Measurements from ENCODE around the gene PDZRN4. TPM values are rescaled to one million over a fixed set of nuclear protein-coding genes. Genes with fewer than 3 reads are reported as not detected.
"Not testable (repeated sequence)": the region's sequence is repeated elsewhere in the genome, so short reads cannot be mapped to it uniquely, and the experiment has no call there.

Gene PDZRN4
- total RNA-seq = 10 to 100 TPM in 3 of 8 experiments, 1 to 10 TPM in 2, under 1 TPM in 3; 0.13 to 32.8 (median 5.4) TPM

GRCh38 chr12:41188058-41188840 lies at the start of gene PDZRN4:
Gene PDZRN4 (plus strand): TSS chr12:41188320.
- peak within 1 kb of the TSS; percentile 32 to 40 (median 35) for H3K4me3 ChIP-seq
- 1 to 88% (median 29%) methylated on average over 2 to 25 of the region's 67 CpGs; no CpG with 5 or more reads in 4 of the 10 experiments for WGBS, 10 experiments
- in situ Hi-C loops (cut with MboI; ENCODE audit: low pct_unique_long_range_greater_than_20kb in 2 of 9, low sequenced_read_pairs in 9 of 9, unreplicated experiment in 9 of 9) = no loop called here
- H3K4me1 ChIP-seq (replicated peaks in 1 of 2) = peaks cover 0 to 3% of the 10 kb centered on the region in 2 donors
- peak in 7 of 8 experiments; percentile 35 to 86 (median 79) for ATAC-seq (replicated peaks in 6 of 8)
- no peak within 1 kb of the TSS for H3K27ac ChIP-seq

GRCh38 chr12:41140117-41140516 lies 48.0 kb upstream of the PDZRN4 start:
- in situ Hi-C loops (cut with MboI; ENCODE audit: low pct_unique_long_range_greater_than_20kb in 2 of 9, low sequenced_read_pairs in 9 of 9, unreplicated experiment in 9 of 9) = no loop called here
- Histone ChIP-seq H3K4me3 (no peak overlapping the region), H3K27ac (no peak overlapping the region), H3K4me1 (replicated peaks in 1 of 2) (no peaks in the 10 kb centered on the region)
- no peak for ATAC-seq (replicated peaks in 6 of 8)

- WGBS, 10 experiments = 0 to 100% (median 66%) methylated on average over 1 to 2 of the region's 2 CpGs
- no peak overlapping the region for H3K4me3 ChIP-seq
- in situ Hi-C loops (cut with MboI; ENCODE audit: low pct_unique_long_range_greater_than_20kb in 2 of 9, low sequenced_read_pairs in 9 of 9, unreplicated experiment in 9 of 9) = no loop called here
- no peak overlapping the region for H3K27ac ChIP-seq
- no peaks in the 10 kb centered on the region for H3K4me1 ChIP-seq (replicated peaks in 1 of 2)
- ATAC-seq (replicated peaks in 6 of 8) = no peak
These were observed 47.0 kb upstream of the PDZRN4 start for GRCh38 chr12:41141104-41141503.

- WGBS, 10 experiments = 33 to 100% (median 92%) methylated on average over 1 of the region's 1 CpG; no CpG with 5 or more reads in 6 of the 10 experiments
- in situ Hi-C loops (cut with MboI; ENCODE audit: low pct_unique_long_range_greater_than_20kb in 2 of 9, low sequenced_read_pairs in 9 of 9, unreplicated experiment in 9 of 9) = no loop called here
- Histone ChIP-seq H3K4me1 (replicated peaks in 1 of 2) (no peaks in the 10 kb centered on the region), H3K27ac (no peak overlapping the region), H3K4me3 (no peak overlapping the region)
- no peak for ATAC-seq (replicated peaks in 6 of 8)
These were observed 45.7 kb upstream of the PDZRN4 start for GRCh38 chr12:41142376-41142775.

GRCh38 chr12:41151793-41152192 lies 36.3 kb upstream of the PDZRN4 start:
- no peaks in the 10 kb centered on the region for H3K4me1 ChIP-seq (replicated peaks in 1 of 2)
- WGBS, 10 experiments = 2 to 100% (median 61%) methylated on average over 1 to 3 of the region's 3 CpGs
- no peak overlapping the region for H3K27ac ChIP-seq
- peak in 3 of 8 experiments; percentile 54 to 84 (median 65) for ATAC-seq (replicated peaks in 6 of 8)
- in situ Hi-C loops (cut with MboI; ENCODE audit: low pct_unique_long_range_greater_than_20kb in 2 of 9, low sequenced_read_pairs in 9 of 9, unreplicated experiment in 9 of 9) = no loop called here
- H3K4me3 ChIP-seq = no peak overlapping the region

GRCh38 chr12:41162461-41162860 lies 25.7 kb upstream of the PDZRN4 start:
- H3K4me3 ChIP-seq = no peak overlapping the region
- H3K27ac ChIP-seq = no peak overlapping the region
- ATAC-seq (replicated peaks in 6 of 8) = peak in 1 of 8 experiments; percentile 92
- H3K4me1 ChIP-seq (replicated peaks in 1 of 2) = no peaks in the 10 kb centered on the region
- 0 to 100% (median 69%) methylated on average over 1 to 5 of the region's 5 CpGs for WGBS, 10 experiments
- in situ Hi-C loops (cut with MboI; ENCODE audit: low pct_unique_long_range_greater_than_20kb in 2 of 9, low sequenced_read_pairs in 9 of 9, unreplicated experiment in 9 of 9) = no loop called here

GRCh38 chr12:41167701-41168100 lies 20.4 kb upstream of the PDZRN4 start:
- in situ Hi-C loops (cut with MboI; ENCODE audit: low pct_unique_long_range_greater_than_20kb in 2 of 9, low sequenced_read_pairs in 9 of 9, unreplicated experiment in 9 of 9) = no loop called here
- no peak for ATAC-seq (replicated peaks in 6 of 8)
- no peak overlapping the region for H3K27ac ChIP-seq
- H3K4me1 ChIP-seq (replicated peaks in 1 of 2) = no peaks in the 10 kb centered on the region
- no peak overlapping the region for H3K4me3 ChIP-seq
- WGBS, 10 experiments = 40% methylated on average over 1 of the region's 1 CpG; no CpG with 5 or more reads in 9 of the 10 experiments

GRCh38 chr12:41174602-41175001 lies 13.5 kb upstream of the PDZRN4 start:
- H3K4me3 ChIP-seq = no peak overlapping the region
- H3K27ac ChIP-seq = no peak overlapping the region
- ATAC-seq (replicated peaks in 6 of 8) = no peak
- in situ Hi-C loops (cut with MboI; ENCODE audit: low pct_unique_long_range_greater_than_20kb in 2 of 9, low sequenced_read_pairs in 9 of 9, unreplicated experiment in 9 of 9) = no loop called here
- 0 to 83% (median 47%) methylated on average over 1 to 2 of the region's 2 CpGs; no CpG with 5 or more reads in 2 of the 10 experiments for WGBS, 10 experiments
- H3K4me1 ChIP-seq (replicated peaks in 1 of 2) = peaks cover 0 to 3% of the 10 kb centered on the region in 2 donors

- no CpG with 5 or more reads among the region's 1 CpG for WGBS, 10 experiments
- in situ Hi-C loops (cut with MboI; ENCODE audit: low pct_unique_long_range_greater_than_20kb in 2 of 9, low sequenced_read_pairs in 9 of 9, unreplicated experiment in 9 of 9); H3K4me1 ChIP-seq (replicated peaks in 1 of 2); ATAC-seq (replicated peaks in 6 of 8); H3K4me3 ChIP-seq; H3K27ac ChIP-seq: not testable (repeated sequence)
These were observed 8.6 kb upstream of the PDZRN4 start for GRCh38 chr12:41179507-41179906.

GRCh38 chr12:41184864-41185263 lies 3.3 kb upstream of the PDZRN4 start:
- Histone ChIP-seq H3K27ac (no peak overlapping the region), H3K4me3 (no peak overlapping the region), H3K4me1 (replicated peaks in 1 of 2) (no peaks in the 10 kb centered on the region)
- peak in 2 of 8 experiments; percentile 47 to 74 for ATAC-seq (replicated peaks in 6 of 8)
- in situ Hi-C loops (cut with MboI; ENCODE audit: low pct_unique_long_range_greater_than_20kb in 2 of 9, low sequenced_read_pairs in 9 of 9, unreplicated experiment in 9 of 9) = no loop called here

GRCh38 chr12:41186026-41186425 lies 2.1 kb upstream of the PDZRN4 start:
- WGBS, 10 experiments = 2 to 93% (median 60%) methylated on average over 1 to 3 of the region's 3 CpGs
- ATAC-seq (replicated peaks in 6 of 8) = peak in 2 of 8 experiments; percentile 52 to 57
- Histone ChIP-seq H3K4me3 (no peak overlapping the region), H3K4me1 (replicated peaks in 1 of 2) (peaks cover 0 to 3% of the 10 kb centered on the region in 2 donors), H3K27ac (no peak overlapping the region)
- in situ Hi-C loops (cut with MboI; ENCODE audit: low pct_unique_long_range_greater_than_20kb in 2 of 9, low sequenced_read_pairs in 9 of 9, unreplicated experiment in 9 of 9) = no loop called here

GRCh38 chr12:41188841-41189394 lies 798 bp downstream of the PDZRN4 start:
- peak in 3 of 8 experiments; percentile 2 to 45 (median 29) for ATAC-seq (replicated peaks in 6 of 8)
- 0 to 20% (median 0%) methylated on average over 1 to 7 of the region's 49 CpGs; no CpG with 5 or more reads in 5 of the 10 experiments for WGBS, 10 experiments
- in situ Hi-C loops (cut with MboI; ENCODE audit: low pct_unique_long_range_greater_than_20kb in 2 of 9, low sequenced_read_pairs in 9 of 9, unreplicated experiment in 9 of 9) = no loop called here
- peak overlapping the region; percentile 32 to 40 (median 35) for H3K4me3 ChIP-seq
- peaks cover 0 to 3% of the 10 kb centered on the region in 2 donors for H3K4me1 ChIP-seq (replicated peaks in 1 of 2)
- no peak overlapping the region for H3K27ac ChIP-seq

- ATAC-seq (replicated peaks in 6 of 8) = peak in 7 of 8 experiments; percentile 15 to 65 (median 36)
- in situ Hi-C loops (cut with MboI; ENCODE audit: low pct_unique_long_range_greater_than_20kb in 2 of 9, low sequenced_read_pairs in 9 of 9, unreplicated experiment in 9 of 9) = no loop called here
- H3K4me1 ChIP-seq (replicated peaks in 1 of 2) = peaks cover 0 to 3% of the 10 kb centered on the region in 2 donors
- H3K4me3 ChIP-seq = peak overlapping the region in 4 of 5 donors; percentile 15 to 40 (median 34)
- H3K27ac ChIP-seq = no peak overlapping the region
- 0 to 18% (median 3%) methylated on average over 2 to 24 of the region's 34 CpGs; no CpG with 5 or more reads in 1 of the 10 experiments for whole genome bisulfite sequencing, 10 experiments
These were observed 1.5 kb downstream of the PDZRN4 start for GRCh38 chr12:41189395-41190251.

Measured in motor neuron (in vitro differentiated cells).